Stimulated activated CD4-positive, alpha-beta T cell treated with anti-CD3 and anti-CD28 coated beads, TNF-alpha, amount 100 ng/mL, for 4 hours (primary cell): ENCODE results near the gene PDLIM7.
A peak's percentile ranks its signal among the peaks of the same experiment; 100 is the strongest.

Experiments
- DNase-seq, 3 experiments: peaks; one replicate each; pipeline ENCODE4 v3.0.0-alpha.2; 2020; ENCODE audit warnings: low read depth in 3 of 3

PDLIM7 gene

GRCh38 chr5:177456976-177457851 lies 40.2 kb downstream of the PDLIM7 start:
- no peak for DNase-seq

GRCh38 chr5:177456591-177456964 lies 40.8 kb downstream of the PDLIM7 start:
- no peak for DNase-seq

- DNase-seq, result peak; percentile 91 to 99 (median 97)
Measured at GRCh38 chr5:177455661-177456590, 41.5 kb downstream of the PDLIM7 start.

GRCh38 chr5:177455036-177455660 lies 42.3 kb downstream of the PDLIM7 start:
- DNase-seq, result peak; percentile 86 to 92 (median 87)

GRCh38 chr5:177454397-177455035 lies 42.9 kb downstream of the PDLIM7 start:
- DNase-seq, result peak; percentile 93 to 96 (median 94)

- DNase-seq, result no peak
Measured at GRCh38 chr5:177453852-177454396, 43.5 kb downstream of the PDLIM7 start.

GRCh38 chr5:177452688-177453638 lies 44.4 kb downstream of the PDLIM7 start:
- DNase-seq, result no peak

GRCh38 chr5:177450667-177451424 lies 46.6 kb downstream of the PDLIM7 start:
- no peak for DNase-seq

- no peak for DNase-seq
Measured at GRCh38 chr5:177449140-177450061, 48.0 kb downstream of the PDLIM7 start.

- no peak for DNase-seq
Measured at GRCh38 chr5:177448244-177448950, 49.0 kb downstream of the PDLIM7 start.

- no peak for DNase-seq
Measured at GRCh38 chr5:177447611-177448243, 49.7 kb downstream of the PDLIM7 start.

- peak in 1 of 3 experiments; percentile 46 for DNase-seq
Measured at GRCh38 chr5:177447066-177447610, 50.3 kb downstream of the PDLIM7 start.

GRCh38 chr5:177446200-177447065 lies 51.0 kb downstream of the PDLIM7 start, which contains the start of gene PRR7:
PRR7 (plus strand) TSS chr5:177446814; CDS start chr5:177455068, 8,254 bp downstream.
- peak; percentile 40 to 64 (median 60) for DNase-seq

GRCh38 chr5:177445917-177446199 lies 51.5 kb downstream of the PDLIM7 start:
- DNase-seq, result no peak

- no peak for DNase-seq
Measured at GRCh38 chr5:177445052-177445916, 52.1 kb downstream of the PDLIM7 start.
